Activated CD4-positive, CD25-positive, alpha-beta regulatory T cell treated with anti-CD3 and anti-CD28 coated beads, Interleukin-2, amount 50 U/mL, for 24 hours (primary cell): ENCODE results near the gene LRP2.

Experiments
- ATAC-seq, 2 donors: fragments of 150-1000 bp; cut with Tn5 transposase; one replicate each; pipeline ENCODE4 v1.10.0; 2021; ENCODE audit warnings: mild to moderate bottlenecking in 1 of 2, moderate library complexity in 1 of 2

Gene LRP2

DNA sequence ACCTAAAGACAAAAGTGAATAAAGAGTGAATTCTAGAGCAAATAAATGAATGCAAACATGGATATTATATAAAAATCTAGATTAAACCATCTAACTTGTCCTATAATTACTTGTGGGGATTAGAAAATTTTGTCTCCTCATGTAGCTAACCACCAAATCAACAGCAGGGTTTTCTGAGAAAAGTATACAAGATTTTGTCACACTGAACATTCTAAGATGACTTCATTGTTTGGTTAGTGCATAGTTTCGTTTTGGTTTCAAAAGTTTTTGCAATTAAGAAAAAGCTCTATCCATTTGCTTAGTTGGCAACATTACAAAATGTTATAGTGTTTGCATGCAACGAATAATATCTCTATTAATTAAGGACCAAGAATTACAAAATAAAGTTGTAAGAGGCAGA is 125.0 kb downstream of the LRP2 start:
- no peak for ATAC-seq

GRCh38 chr2:169232551-169233154 is 129.7 kb downstream of the LRP2 start:
- ATAC-seq = no peak

- no peak for ATAC-seq
Measured at GRCh38 chr2:169230204-169230603, 132.1 kb downstream of the LRP2 start.

DNA sequence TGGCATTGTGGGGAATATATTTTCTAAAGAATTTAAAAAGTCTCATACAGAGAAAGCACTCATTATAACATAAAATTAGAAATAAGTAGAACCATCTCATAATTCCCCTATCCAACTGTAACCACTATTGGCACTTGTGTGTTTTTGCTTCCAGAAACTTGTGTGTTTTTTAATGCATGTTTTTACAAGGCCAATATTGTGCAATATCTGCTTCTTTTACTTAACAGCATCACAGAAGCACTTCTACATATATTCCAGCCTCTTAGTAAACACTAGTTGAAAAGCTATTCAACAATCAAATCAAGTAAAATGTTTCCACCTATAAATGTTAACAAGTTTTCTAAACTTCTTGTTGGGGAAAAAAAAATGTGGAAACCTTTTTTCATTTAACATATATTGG is 132.7 kb downstream of the LRP2 start:
- no peak for ATAC-seq

- ATAC-seq = no peak
Measured at GRCh38 chr2:169225906-169226305, 136.4 kb downstream of the LRP2 start.

DNA sequence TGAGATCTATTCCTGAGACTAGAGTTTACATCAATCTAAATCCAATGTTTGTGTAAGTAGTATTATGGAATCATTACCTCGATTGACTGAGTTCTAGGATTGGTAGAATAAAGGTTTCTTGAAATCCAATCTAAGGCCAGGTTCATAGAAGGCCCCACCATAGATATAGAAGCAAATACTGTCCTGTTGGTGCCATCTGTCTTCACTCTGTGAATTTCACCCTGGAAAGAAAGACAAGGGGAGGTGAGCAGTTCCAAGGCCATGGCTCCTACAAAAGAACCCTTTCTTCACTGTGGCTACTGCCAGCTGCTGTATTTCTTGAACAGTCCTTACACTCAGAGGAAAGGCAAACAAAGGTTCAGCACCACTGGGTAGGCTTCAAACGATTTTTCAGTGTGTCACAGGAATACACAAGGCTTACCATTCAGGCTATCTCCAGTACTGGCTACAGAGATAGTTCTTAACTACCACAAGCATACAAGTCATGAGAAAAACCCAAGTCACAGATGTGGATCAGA is 137.0 kb downstream of the LRP2 start:
- no peak for ATAC-seq

- ATAC-seq = peak; percentile 28 to 60
Measured at GRCh38 chr2:169222665-169223064, 139.7 kb downstream of the LRP2 start.

- no peak for ATAC-seq
Measured at GRCh38 chr2:169221745-169222369, 140.5 kb downstream of the LRP2 start.

- no peak for ATAC-seq
Measured at GRCh38 chr2:169210917-169211316, 151.4 kb downstream of the LRP2 start.

- ATAC-seq = no peak
Measured at GRCh38 chr2:169208026-169208425, 154.3 kb downstream of the LRP2 start.

- no peak for ATAC-seq
Measured at GRCh38 chr2:169205176-169205575, 157.2 kb downstream of the LRP2 start.

DNA sequence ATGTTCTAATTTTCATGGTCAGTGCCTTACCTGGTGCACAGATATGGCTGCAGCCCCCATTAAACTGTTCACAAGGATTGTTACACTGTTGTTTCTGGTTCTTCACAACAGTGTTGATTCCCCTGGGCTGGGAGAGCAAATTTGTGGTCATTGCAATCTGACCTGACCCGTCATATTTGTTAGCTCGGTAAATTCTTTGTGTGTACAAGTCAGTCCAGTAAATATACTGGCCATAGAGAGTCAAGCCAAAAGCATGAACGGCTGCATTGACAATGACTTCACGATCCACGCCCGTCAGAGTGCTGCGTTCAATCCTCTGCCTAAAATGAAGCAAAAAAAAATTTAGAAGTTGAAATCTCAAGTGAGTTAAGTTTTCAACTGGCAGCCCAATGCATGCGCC is 158.4 kb downstream of the LRP2 start:
- no peak for ATAC-seq

GRCh38 chr2:169200756-169201155 is 161.6 kb downstream of the LRP2 start:
- ATAC-seq = no peak

GRCh38 chr2:169193618-169194017 is 168.7 kb downstream of the LRP2 start:
- ATAC-seq = no peak

- ATAC-seq = no peak
Measured at GRCh38 chr2:169190197-169190775, 172.0 kb downstream of the LRP2 start.

- no peak for ATAC-seq
Measured at GRCh38 chr2:169189132-169189531, 173.2 kb downstream of the LRP2 start.

- no peak for ATAC-seq
Measured at GRCh38 chr2:169185711-169186110, 176.6 kb downstream of the LRP2 start.

DNA sequence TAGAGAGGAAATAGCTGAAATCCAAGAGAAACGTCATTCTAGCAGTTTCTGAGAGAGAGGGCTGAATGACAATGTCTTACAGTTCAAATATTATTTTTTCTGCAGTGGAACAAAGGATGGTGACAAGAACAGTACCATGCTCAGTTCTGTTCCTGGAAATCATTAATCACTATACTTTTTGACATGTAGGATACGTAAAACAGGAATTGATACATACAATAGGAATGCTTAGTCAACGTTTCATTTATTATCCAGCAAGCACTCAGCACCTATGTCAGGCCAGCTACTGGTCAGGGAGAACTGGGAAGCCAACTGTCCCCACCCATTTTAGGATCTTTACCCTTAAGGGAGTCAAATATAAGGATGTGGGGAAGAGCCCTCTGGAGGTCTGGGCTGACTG is 178.3 kb downstream of the LRP2 start:
- ATAC-seq = no peak

DNA sequence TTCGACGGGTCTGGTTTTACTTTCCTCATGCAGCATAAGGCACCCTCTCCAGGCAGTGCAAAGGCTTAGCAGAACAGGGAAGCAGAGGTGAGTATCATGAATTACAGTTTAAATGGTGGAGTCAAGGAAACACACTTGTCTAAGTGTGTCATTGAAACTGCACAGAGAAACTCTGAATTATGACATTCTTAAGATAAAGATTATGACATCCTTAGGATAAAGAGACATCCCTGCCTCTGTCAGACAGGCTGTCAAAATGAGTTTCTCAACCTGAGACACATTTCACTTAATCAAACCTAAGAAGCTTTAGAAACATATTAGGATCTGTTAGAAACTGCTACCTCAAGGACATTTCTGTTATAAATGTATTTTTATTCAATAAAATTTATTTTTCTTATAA is 179.8 kb downstream of the LRP2 start:
- ATAC-seq = no peak

DNA sequence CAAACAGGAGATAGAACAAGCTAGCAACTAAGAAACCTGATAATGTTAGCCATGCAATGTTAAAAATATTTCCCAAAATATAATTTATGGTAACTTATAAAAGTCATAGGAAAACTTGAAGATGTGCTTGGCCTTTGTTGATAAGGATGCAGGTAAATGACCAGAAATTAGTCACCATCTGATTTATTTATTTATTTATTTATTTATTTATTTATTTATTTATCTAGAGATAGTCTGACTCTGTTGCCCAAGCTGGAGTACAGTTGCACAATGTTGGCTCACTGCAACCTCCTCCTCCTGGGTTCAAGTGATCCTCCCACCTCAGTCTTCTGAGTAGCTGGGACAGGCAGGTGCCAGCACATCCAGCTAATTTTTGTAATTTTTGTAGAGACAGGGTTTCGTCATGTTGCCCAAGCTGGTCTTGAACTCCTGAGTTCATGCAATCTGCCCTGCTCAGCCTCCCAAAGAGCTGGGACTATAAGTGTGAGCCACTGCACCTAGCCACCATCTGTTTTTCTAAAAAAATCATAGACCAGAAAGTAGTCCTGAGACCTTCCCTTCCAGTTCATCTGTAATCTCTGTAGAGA is 183.4 kb downstream of the LRP2 start:
- no peak for ATAC-seq

- no peak for ATAC-seq
Measured at GRCh38 chr2:169178364-169178763, 184.0 kb downstream of the LRP2 start.

- ATAC-seq = no peak
Measured at GRCh38 chr2:169175112-169175511, 187.2 kb downstream of the LRP2 start.

GRCh38 chr2:169173876-169174275 is 188.5 kb downstream of the LRP2 start:
- no peak for ATAC-seq

DNA sequence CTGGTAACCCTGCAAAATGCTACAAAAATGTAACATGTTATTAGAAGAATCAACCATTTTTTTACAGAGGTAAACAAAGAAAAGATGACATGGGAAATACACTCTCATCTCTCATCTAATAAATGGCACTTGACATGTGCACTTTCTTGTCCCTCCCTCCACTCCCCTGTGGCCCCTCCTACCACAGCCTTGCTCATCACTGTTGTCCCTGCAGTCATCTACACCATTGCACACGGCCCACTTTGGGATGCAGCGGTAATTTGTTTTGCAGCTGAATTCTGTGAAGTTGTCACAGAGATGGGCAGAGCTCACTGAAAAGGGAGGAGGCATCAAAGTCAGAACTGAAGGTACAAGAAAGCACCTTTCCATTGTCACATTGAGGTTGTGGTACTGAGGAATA is 189.4 kb downstream of the LRP2 start:
- no peak for ATAC-seq
